Skeletal muscle satellite cell (primary cell): ENCODE results near the gene PRKAG2.

Experiments used
- H3K27me3 ChIP-seq: 2 replicates; pipeline ENCODE4 v1.7.0; 2013; ENCODE audit warnings: low read length; ENCODE audit not compliant: control insufficient read depth, insufficient read depth
- H3K36me3 ChIP-seq: 2 replicates; pipeline ENCODE4 v1.7.0; 2013; ENCODE audit warnings: mild to moderate bottlenecking, control low read depth, low read length; ENCODE audit not compliant: insufficient read depth
- H3K4me1 ChIP-seq: 2 replicates; pipeline ENCODE4 v1.7.0; 2013; ENCODE audit warnings: low read length; ENCODE audit not compliant: control insufficient read depth, insufficient read depth
- H3K4me2 ChIP-seq: 2 replicates; pipeline ENCODE4 v1.7.0; 2013; ENCODE audit warnings: mild to moderate bottlenecking, low read length
- H3K4me3 ChIP-seq: 2 replicates; pipeline ENCODE4 v1.7.0; 2013; ENCODE audit warnings: low read length
- H3K9ac ChIP-seq: 2 replicates; pipeline ENCODE4 v1.7.0; 2013; ENCODE audit warnings: mild to moderate bottlenecking, low read depth, low read length, moderate library complexity
- H3K9me3 ChIP-seq: replicated peaks from 2 replicates; pipeline ENCODE4 v1.7.0; 2013; ENCODE audit warnings: mild to moderate bottlenecking, control low read depth, low read length

Gene PRKAG2

DNA sequence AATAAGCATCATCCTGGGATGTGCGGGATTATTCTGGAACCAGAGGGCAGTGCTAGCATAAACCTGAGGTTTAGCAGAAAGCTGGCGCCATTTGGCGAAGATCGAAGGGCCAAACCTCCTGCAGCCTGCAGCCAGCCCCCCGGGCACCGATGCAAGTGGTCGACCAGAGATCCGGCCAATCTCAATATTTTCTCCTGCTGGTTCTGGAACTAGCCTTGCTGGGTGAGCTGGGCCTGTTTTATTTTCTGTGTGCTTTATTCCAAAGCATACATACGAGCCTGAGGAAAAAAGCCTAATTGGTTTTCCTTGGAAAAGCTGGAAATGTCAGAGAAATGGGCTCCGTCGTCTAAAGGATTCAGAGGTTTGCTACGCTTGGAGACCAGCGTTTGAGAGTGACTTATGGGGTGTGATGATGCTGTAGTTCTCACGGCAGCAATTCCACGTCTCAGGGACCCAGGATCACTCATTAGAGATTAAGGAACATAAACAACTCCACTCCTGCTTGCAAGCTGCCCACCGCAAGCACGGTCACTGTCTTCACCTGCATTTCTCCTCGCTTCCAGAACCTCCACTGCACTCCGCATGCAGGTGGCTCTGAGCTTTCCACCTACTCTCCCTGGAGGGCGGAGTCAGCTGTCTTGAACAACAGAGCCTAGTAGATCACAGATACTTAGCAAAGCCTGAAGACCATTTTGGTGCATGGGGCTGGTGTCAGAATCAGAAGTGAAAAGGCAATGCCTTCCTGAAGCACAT lies 60.2 kb downstream of the PRKAG2 start:
- no peak overlapping the region for H3K4me3 ChIP-seq
- H3K27me3 ChIP-seq = peaks cover 82% of the 10 kb centered on the region
- no peaks in the 10 kb centered on the region for H3K4me1 ChIP-seq
- H3K9ac ChIP-seq = no peak overlapping the region
- no peaks in the 10 kb centered on the region for H3K36me3 ChIP-seq
- no peaks in the 10 kb centered on the region for H3K9me3 ChIP-seq
- no peak overlapping the region for H3K4me2 ChIP-seq

- H3K4me3 ChIP-seq = no peak overlapping the region
- H3K27me3 ChIP-seq = peaks cover 76% of the 10 kb centered on the region
- H3K4me2 ChIP-seq = no peak overlapping the region
- H3K4me1 ChIP-seq = no peaks in the 10 kb centered on the region
- no peaks in the 10 kb centered on the region for H3K9me3 ChIP-seq
- no peak overlapping the region for H3K9ac ChIP-seq
- no peaks in the 10 kb centered on the region for H3K36me3 ChIP-seq
These were observed 61.5 kb downstream of the PRKAG2 start for GRCh38 chr7:151815419-151815818.

GRCh38 chr7:151814400-151815009 lies 62.4 kb downstream of the PRKAG2 start:
- Histone ChIP-seq H3K4me2 (no peak overlapping the region), H3K4me3 (no peak overlapping the region), H3K9ac (no peak overlapping the region), H3K36me3 (no peaks in the 10 kb centered on the region), H3K4me1 (no peaks in the 10 kb centered on the region), H3K9me3 (no peaks in the 10 kb centered on the region), H3K27me3 (peaks cover 76% of the 10 kb centered on the region)

DNA sequence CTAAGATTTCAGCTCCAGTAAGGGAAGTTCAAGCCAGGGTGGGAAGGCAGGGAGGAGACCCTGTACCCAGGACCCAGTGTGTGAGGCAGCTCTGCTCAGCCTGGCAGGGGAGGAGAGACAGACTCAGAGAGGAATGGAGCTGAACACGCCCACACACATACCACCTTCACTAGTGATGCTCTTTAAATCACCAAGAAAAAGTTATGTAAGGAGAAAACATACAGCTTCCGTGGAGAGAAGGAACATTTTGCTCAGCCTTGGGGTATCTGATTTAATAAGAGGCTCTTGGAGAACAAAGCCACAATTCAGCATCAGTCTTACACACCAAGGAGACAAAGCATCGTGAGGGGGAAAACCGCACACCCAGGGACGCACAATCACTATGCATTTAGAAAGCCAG lies 62.9 kb downstream of the PRKAG2 start:
- H3K4me1 ChIP-seq = peaks cover 3% of the 10 kb centered on the region
- no peak overlapping the region for H3K9ac ChIP-seq
- no peaks in the 10 kb centered on the region for H3K9me3 ChIP-seq
- H3K27me3 ChIP-seq = peaks cover 74% of the 10 kb centered on the region
- H3K36me3 ChIP-seq = no peaks in the 10 kb centered on the region
- H3K4me2 ChIP-seq = no peak overlapping the region
- H3K4me3 ChIP-seq = no peak overlapping the region

DNA sequence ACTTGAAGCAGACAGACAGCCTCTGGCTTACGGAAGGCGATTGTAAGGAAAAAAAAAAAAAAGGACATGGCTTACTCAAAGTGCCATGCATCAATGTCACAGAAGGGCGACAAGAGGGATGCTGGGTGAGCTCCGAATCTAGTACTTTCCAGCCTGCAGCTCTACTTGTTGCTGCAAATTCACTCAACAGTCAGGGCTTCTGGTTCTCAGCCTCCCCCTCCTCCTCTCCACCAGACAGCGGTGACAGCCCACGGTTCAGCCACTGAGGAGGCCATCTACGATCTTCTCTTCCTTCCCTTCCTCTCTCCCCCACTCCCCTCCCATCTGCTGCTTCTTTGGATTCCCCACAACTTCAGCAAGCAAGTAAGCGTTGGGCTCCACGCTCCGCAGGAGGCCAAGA lies 63.5 kb downstream of the PRKAG2 start:
- no peaks in the 10 kb centered on the region for H3K36me3 ChIP-seq
- H3K9ac ChIP-seq = no peak overlapping the region
- no peak overlapping the region for H3K4me3 ChIP-seq
- peaks cover 68% of the 10 kb centered on the region for H3K27me3 ChIP-seq
- no peaks in the 10 kb centered on the region for H3K9me3 ChIP-seq
- no peak overlapping the region for H3K4me2 ChIP-seq
- peaks cover 8% of the 10 kb centered on the region for H3K4me1 ChIP-seq

DNA sequence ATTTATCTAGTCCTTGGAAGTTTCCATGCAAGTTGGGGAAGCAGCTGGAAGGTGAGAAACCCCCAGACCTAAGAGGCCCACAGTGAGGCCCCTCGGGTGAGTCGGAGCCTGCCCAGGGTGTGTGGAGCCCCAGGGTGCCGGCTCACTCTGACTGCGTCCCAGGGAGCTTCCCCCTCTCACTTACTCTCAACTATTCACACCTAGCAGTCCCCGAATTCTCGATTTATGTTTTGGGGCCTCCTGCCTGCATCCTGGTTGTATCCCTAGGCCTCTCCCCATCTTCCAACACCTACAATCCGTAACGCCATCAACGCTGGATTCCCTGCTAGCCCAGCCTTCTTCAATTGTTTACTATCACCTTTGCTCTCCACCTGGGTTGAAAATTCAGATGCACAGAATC lies 63.9 kb downstream of the PRKAG2 start:
- Histone ChIP-seq H3K4me2 (no peak overlapping the region), H3K36me3 (no peaks in the 10 kb centered on the region), H3K27me3 (peaks cover 68% of the 10 kb centered on the region)

GRCh38 chr7:151810441-151811232 lies 66.3 kb downstream of the PRKAG2 start:
- Histone ChIP-seq H3K4me1 (peaks cover 10% of the 10 kb centered on the region), H3K4me3 (no peak overlapping the region), H3K9ac (no peak overlapping the region), H3K27me3 (peaks cover 65% of the 10 kb centered on the region), H3K4me2 (no peak overlapping the region), H3K9me3 (no peaks in the 10 kb centered on the region), H3K36me3 (no peaks in the 10 kb centered on the region)

More for the DNA sequence above, 63.9 kb downstream of the PRKAG2 start:
- no peak overlapping the region for H3K9ac ChIP-seq
- H3K4me3 ChIP-seq = no peak overlapping the region
- no peaks in the 10 kb centered on the region for H3K9me3 ChIP-seq
- peaks cover 10% of the 10 kb centered on the region for H3K4me1 ChIP-seq

- no peak overlapping the region for H3K4me3 ChIP-seq
- H3K36me3 ChIP-seq = no peaks in the 10 kb centered on the region
- H3K9me3 ChIP-seq = no peaks in the 10 kb centered on the region
- peaks cover 10% of the 10 kb centered on the region for H3K4me1 ChIP-seq
- H3K4me2 ChIP-seq = no peak overlapping the region
- H3K9ac ChIP-seq = no peak overlapping the region
- H3K27me3 ChIP-seq = peaks cover 65% of the 10 kb centered on the region
These were observed 67.1 kb downstream of the PRKAG2 start for GRCh38 chr7:151809864-151810170.

- H3K4me2 ChIP-seq = no peak overlapping the region
- peaks cover 10% of the 10 kb centered on the region for H3K4me1 ChIP-seq
- H3K4me3 ChIP-seq = no peak overlapping the region
- no peaks in the 10 kb centered on the region for H3K9me3 ChIP-seq
- no peaks in the 10 kb centered on the region for H3K36me3 ChIP-seq
- no peak overlapping the region for H3K9ac ChIP-seq
- H3K27me3 ChIP-seq = peaks cover 65% of the 10 kb centered on the region
These were observed 67.6 kb downstream of the PRKAG2 start for GRCh38 chr7:151809146-151809863.

- Histone ChIP-seq H3K4me2 (peak overlapping the region; percentile 65), H3K4me3 (peak overlapping the region; percentile 36), H3K9me3 (no peaks in the 10 kb centered on the region), H3K36me3 (no peaks in the 10 kb centered on the region), H3K4me1 (peaks cover 10% of the 10 kb centered on the region), H3K27me3 (peaks cover 64% of the 10 kb centered on the region), H3K9ac (no peak overlapping the region)
These were observed 68.3 kb downstream of the PRKAG2 start for GRCh38 chr7:151808400-151809145.

DNA sequence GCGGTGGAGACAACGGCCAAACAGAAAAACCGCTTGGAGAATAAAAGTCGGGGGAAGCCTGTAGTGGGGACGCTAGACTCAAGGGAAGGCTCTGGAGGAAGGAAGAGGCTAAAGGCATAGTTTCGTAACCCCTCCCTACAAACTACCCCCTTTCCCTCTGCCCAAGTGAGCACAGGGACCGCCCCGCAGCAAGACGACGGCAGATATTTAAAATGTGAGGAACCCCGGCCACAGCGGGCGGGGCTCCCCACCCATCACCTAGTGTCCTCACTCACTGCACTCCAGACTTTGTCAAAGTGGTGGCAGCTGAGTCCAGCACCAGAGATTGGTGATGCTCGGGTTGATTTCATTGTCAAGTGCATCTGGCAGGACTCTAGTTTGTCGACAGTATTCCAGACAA lies 69.1 kb downstream of the PRKAG2 start:
- no peak overlapping the region for H3K9ac ChIP-seq
- H3K9me3 ChIP-seq = no peaks in the 10 kb centered on the region
- peaks cover 10% of the 10 kb centered on the region for H3K4me1 ChIP-seq
- no peaks in the 10 kb centered on the region for H3K36me3 ChIP-seq
- no peak overlapping the region for H3K4me2 ChIP-seq
- no peak overlapping the region for H3K4me3 ChIP-seq
- peaks cover 68% of the 10 kb centered on the region for H3K27me3 ChIP-seq
